K562 (cell line): ENCODE measurements around the gene ADAP1. TPM values are rescaled to one million over a fixed set of nuclear protein-coding genes. Genes with fewer than 3 reads are reported as not detected.

ENCODE experiments used
- ATAC-seq: fragments of 200-7000 bp; cut with Tn5 transposase; 3 replicates; pipeline ENCODE4 v1.9.1; 2020; ENCODE audit warnings: moderate library complexity
- BruUV-seq: library from RNA; stranded (reverse); fragments of 400-500 nt; replicated peaks from 2 replicates; lab custom pipeline; 2021; lab: Mats Ljungman, UMichigan
- CTCF ChIA-PET: fragments of 300-600 bp; formaldehyde crosslinking; extraction: SDS; loops from one replicate; lab custom pipeline; 2021; ENCODE audit warnings: low intra/inter-chr PET ratio; lab: Yijun Ruan, JAX
- POLR2A ChIA-PET: fragments of 300-600, 350-650 bp; sonication (Branson Sonifier 250); formaldehyde crosslinking; extraction: SDS; loops from one replicate; lab custom pipeline; 2021; ENCODE audit warnings: antibody characterized with exemption, inconsistent platforms; lab: Yijun Ruan, JAX
- DNase-seq, 4 experiments: peaks; one replicate each; pipeline versions ENCODE4 v3.0.0 to v3.0.0-alpha.2; 2011 to 2018; ENCODE audit warnings: low spot score in 3 of 4, mixed read lengths in 3 of 4; ENCODE audit errors: extremely low read depth in 1 of 4
- FAIRE-seq: peaks from 2 replicates; lab custom pipeline; 2011; peaks lifted over from hg19 to GRCh38; lab: Jason Lieb, UNC
- H2AFZ ChIP-seq: 2 replicates; pipeline ENCODE4 v1.6.0; 2011; ENCODE audit warnings: low read depth, low read length, control low read depth, inconsistent platforms
- H3K27ac ChIP-seq: fragments of 200-600 bp; 3 replicates; pipeline ENCODE4 v1.8.0; 2011; ENCODE audit warnings: low read depth, mild to moderate bottlenecking, control low read depth, inconsistent platforms, low read length, moderate library complexity, mixed read lengths; ENCODE audit errors: extremely low read depth
- H3K27me3 ChIP-seq, 2 experiments: fragments of 300-600 bp in 1 of 2; 2 replicates in 1 of 2; 3 replicates in 1 of 2; pipeline versions ENCODE4 v1.6.0 to v1.8.0; 2011; ENCODE audit warnings: inconsistent platforms in 2 of 2, low read length in 2 of 2, mild to moderate bottlenecking in 1 of 2, mixed read lengths in 1 of 2, moderate library complexity in 1 of 2; ENCODE audit not compliant: control insufficient read depth in 2 of 2, insufficient read depth in 2 of 2
- H3K36me3 ChIP-seq: fragments of 300-600 bp; 3 replicates; pipeline ENCODE4 v1.8.0; 2011; ENCODE audit warnings: mild to moderate bottlenecking, low read length, inconsistent platforms; ENCODE audit not compliant: control insufficient read depth, insufficient read depth
- H3K4me1 ChIP-seq, 2 experiments: fragments of 200-600 bp in 1 of 2; replicated peaks in 1 of 2; 2 replicates in 1 of 2; 3 replicates in 1 of 2; pipeline versions ENCODE4 v1.5.1 to v1.8.0; 2011; ENCODE audit warnings: inconsistent platforms in 2 of 2, low read length in 2 of 2, mild to moderate bottlenecking in 1 of 2, mixed read lengths in 1 of 2, moderate library complexity in 1 of 2; ENCODE audit not compliant: control insufficient read depth in 2 of 2, insufficient read depth in 2 of 2
- H3K4me2 ChIP-seq: 2 replicates; pipeline ENCODE4 v1.6.1; 2011; ENCODE audit warnings: low read length, control low read depth, inconsistent platforms, mixed read lengths; ENCODE audit not compliant: insufficient read depth
- H3K4me3 ChIP-seq: fragments of 200-600 bp; sonication (generic), shearing (Covaris generic); 2 replicates; pipeline ENCODE4 v1.5.1; 2016; ENCODE audit warnings: control low read depth, inconsistent platforms
- H3K79me2 ChIP-seq: fragments of 200-600 bp; 3 replicates; pipeline ENCODE4 v1.8.0; 2011; ENCODE audit warnings: low read length, inconsistent platforms; ENCODE audit not compliant: control insufficient read depth, insufficient read depth
- H3K9ac ChIP-seq, 2 experiments: 2 replicates each; pipeline versions ENCODE4 v1.6.0 to v1.6.1; 2011; ENCODE audit warnings: low read depth in 2 of 2, low read length in 2 of 2, control low read depth in 1 of 2, inconsistent platforms in 1 of 2, mild to moderate bottlenecking in 1 of 2, mixed read lengths in 1 of 2; ENCODE audit not compliant: insufficient read depth in 1 of 2
- H3K9me1 ChIP-seq: one replicate; pipeline ENCODE4 v1.6.0; 2011; ENCODE audit warnings: inconsistent platforms, mild to moderate bottlenecking, low read length, moderate library complexity; ENCODE audit not compliant: control insufficient read depth, insufficient read depth
- H3K9me3 ChIP-seq: replicated peaks from 2 replicates; pipeline ENCODE4 v1.5.1; 2011; ENCODE audit warnings: low read depth, low read length, inconsistent platforms; ENCODE audit not compliant: control insufficient read depth, insufficient read depth
- H4K20me1 ChIP-seq: replicated peaks from 2 replicates; pipeline ENCODE4 v1.6.1; 2011; ENCODE audit warnings: low read length, inconsistent platforms, mixed read lengths; ENCODE audit not compliant: control insufficient read depth, insufficient read depth
- BDP1 ChIP-seq: IDR thresholded peaks from 3 replicates; pipeline ENCODE4 v1.6.1; 2011; ENCODE audit not compliant: insufficient read length, insufficient read depth
- DPF2 ChIP-seq: fragments of 450-650 bp; IDR thresholded peaks from 2 replicates; pipeline ENCODE4 v1.6.1; 2016
- GATAD2A ChIP-seq: fragments of 450-650 bp; IDR thresholded peaks from 2 replicates; pipeline ENCODE4 v1.6.1; 2017
- HBP1 ChIP-seq: fragments of 450-650 bp; formaldehyde crosslinking; IDR thresholded peaks from 2 replicates; pipeline ENCODE4 v1.4.0; 2022; ENCODE audit warnings: missing genetic modification characterization
- MAZ ChIP-seq, 2 experiments: fragments of 450-650 bp in 1 of 2; sonication (generic) in 1 of 2; formaldehyde crosslinking; IDR thresholded peaks in 1 of 2; conservative IDR thresholded peaks in 1 of 2; 2 replicates each; pipeline versions ENCODE4 v1.4.0 to v1.5.0; 2020; ENCODE audit warnings: mild to moderate bottlenecking in 1 of 2, missing genetic modification reagents in 1 of 2
- NFE2L1 ChIP-seq: fragments of 450-650 bp; IDR thresholded peaks from 2 replicates; pipeline ENCODE4 v1.6.1; 2016; ENCODE audit warnings: missing genetic modification characterization, low read depth, mild to moderate bottlenecking, missing compliant biosample characterization, moderate library complexity, borderline replicate concordance
- NKRF ChIP-seq: fragments of 450-650 bp; IDR thresholded peaks from 2 replicates; pipeline ENCODE4 v1.6.1; 2016; ENCODE audit warnings: borderline replicate concordance
- RNF2 ChIP-seq: sonication (generic); IDR thresholded peaks from 2 replicates; pipeline ENCODE4 v1.6.1; 2016
- SAP30 ChIP-seq: fragments of 200-600 bp; sonication (generic); IDR thresholded peaks from 2 replicates; pipeline ENCODE4 v1.6.1; 2012; ENCODE audit warnings: borderline replicate concordance, low read depth, mild to moderate bottlenecking, moderate library complexity, low read length, control low read depth, inconsistent platforms; ENCODE audit not compliant: insufficient read depth, poor library complexity, severe bottlenecking
- TEAD1 ChIP-seq, 2 experiments: fragments of 450-650 bp in 1 of 2; sonication (generic) in 1 of 2; formaldehyde crosslinking; IDR thresholded peaks; 2 replicates each; pipeline versions ENCODE4 v1.4.0 to v1.8.0; 2020 to 2022; ENCODE audit warnings: mild to moderate bottlenecking in 2 of 2, missing genetic modification reagents in 1 of 2
- ZBTB17 ChIP-seq: fragments of 450-650 bp; formaldehyde crosslinking; IDR thresholded peaks from 2 replicates; pipeline ENCODE4 v1.4.0; 2020; ENCODE audit warnings: mild to moderate bottlenecking
- ZNF785 ChIP-seq: fragments of 250-450 bp; sonication (Bioruptor Pico); IDR thresholded peaks from 2 replicates; pipeline ENCODE4 v1.4.0; 2020; ENCODE audit warnings: mild to moderate bottlenecking
- WGBS: fragments of 100-300 bp; shearing (Covaris generic); methylation state at CpG from one replicate; pipeline ENCODE4 v1.1.6; 2016; ENCODE audit warnings: low coverage, mixed read lengths; ENCODE audit not compliant: insufficient coverage; ENCODE audit errors: missing lambda C conversion rate; 5-methylcytosine and 5-hydroxymethylcytosine counted together
- in situ Hi-C: fragments of 300-500 bp; cut with MboI; formaldehyde crosslinking; loops from 4 replicates; pipeline ENCODE4 v1.15.0; 2018; ENCODE audit warnings: inconsistent platforms, mixed read lengths
- intact Hi-C: fragments of 100-400 bp; cut with micrococcal nuclease; formaldehyde crosslinking; loops from 2 replicates; pipeline ENCODE4 v1.14.2; 2022
- polyA plus RNA-seq, 8 experiments: library from polyadenylated mRNA; depleted of rRNA in 4 of 8; stranded (reverse) in 5 of 8; unstranded in 3 of 8; fragments of >200 nt; fragmentation: Nextera tagmentation in 2 of 8; fragmentation: Illumina TruSeq in 1 of 8; extraction: Ambion mirVana in 2 of 8; extraction: Trizol in 1 of 8; gene quantifications; 2 replicates each; pipeline versions ENCODE4 v1.2.1 to v1.2.3, GENCODE V29; 2011 to 2014; ENCODE audit warnings: inconsistent platforms in 1 of 8, missing spikeins in 1 of 8
- total RNA-seq, 7 experiments: library from RNA; depleted of rRNA in 6 of 7; stranded (reverse); fragments of >200 nt in 6 of 7; fragmentation: Illumina TruSeq in 2 of 7; extraction: Trizol in 2 of 7; gene quantifications; 2 replicates each; pipeline versions ENCODE4 v1.2.1 to v1.2.3, GENCODE V29; 2011 to 2021; ENCODE audit warnings: low replicate concordance in 1 of 7
- TF ChIP-seq, protein P1 (sequence below), 2 experiments: fragments of 450-650 bp; IDR thresholded peaks; 2 replicates each; pipeline ENCODE4 v1.6.1; 2016
- TF ChIP-seq, protein P2 (sequence below): fragments of 450-650 bp; IDR thresholded peaks from 2 replicates; pipeline ENCODE4 v1.6.1; 2016; ENCODE audit warnings: antibody characterized with exemption

The ADAP1 gene
- total and polyA plus RNA-seq, 9 of the 15 experiments (the other 6 are each of a cell fraction or from before 2014, with no cell fraction given) = 0.27 to 1.4 (median 0.52) TPM; not detected in 3

DNA sequence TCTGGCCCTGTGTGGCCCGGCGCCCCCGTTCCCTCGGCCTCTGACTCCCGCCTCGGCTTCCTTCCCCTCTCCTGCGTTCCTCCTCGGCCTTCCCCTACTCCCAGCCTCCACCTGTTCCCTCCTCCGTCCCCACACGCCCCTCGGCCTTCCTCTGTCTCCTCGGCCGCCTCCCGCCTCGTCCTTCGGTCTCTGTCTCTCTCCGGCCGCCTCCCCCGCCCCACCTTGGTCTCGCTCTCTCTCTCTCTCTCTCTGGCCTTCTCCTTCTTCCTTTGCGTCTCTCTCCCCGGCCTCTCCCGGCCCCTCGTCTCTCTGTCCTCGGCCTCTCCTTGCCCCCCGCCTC lies 77.5 kb downstream of the ADAP1 start:
- Histone ChIP-seq H3K27me3 (no peaks in the 10 kb centered on the region), H3K4me3 (peak overlapping the region; percentile 92), H3K4me2 (peak overlapping the region; percentile 94; the same call in 1 of the 2 replicates), H3K9me3 (peaks cover 2% of the 10 kb centered on the region; the same call in 1 of the 2 replicates), H3K9me1 (no peaks in the 10 kb centered on the region), H3K79me2 (peaks cover 59% of the 10 kb centered on the region), H3K36me3 (peaks cover 62% of the 10 kb centered on the region), H2AFZ (peak overlapping the region; percentile 52), H3K4me1 (peaks cover 33 to 34% of the 10 kb centered on the region in 2 experiments), H3K9ac (peak overlapping the region; percentile 88 to 94), H3K27ac (peak overlapping the region; percentile 93), H4K20me1 (peaks cover 23% of the 10 kb centered on the region)
- intact Hi-C loops (no loop called here), in situ Hi-C loops (no loop called here)
- ChIA-PET POLR2A (interaction anchor here (1.0 kb wide), 2 partner anchors 19 to 25 kb away, joined by 3 to 5 read pairs; no protein-coding TSS in a partner anchor), CTCF (interaction anchor here (0.6 kb wide), 1 partner anchor 549 kb away, joined by 3 read pairs; no protein-coding TSS in a partner anchor)
- 0% methylated on average over 3 of the region's 26 CpGs for WGBS
- no TSS peak for BruUV-seq
- DNase-seq (no peak), ATAC-seq (peak; percentile 57), FAIRE-seq (no peak)
- TF ChIP-seq DPF2 (peak; percentile 39; the same call in 1 of the 2 replicates), MAZ (CRISPR knock-in tag; conservative IDR thresholded peaks at IDR 0.05 in 1 of 2, IDR thresholded peaks at IDR 0.05 in 1 of 2) (peak; percentile 5 to 40; a peak in 2 of 4 replicates), GATAD2A (no peak), ZBTB17 (CRISPR knock-in tag) (0 out of 2 replicates have a peak, but pooled peaks have one; percentile 0), SAP30 (peak; percentile 64), RNF2 (no peak), BDP1 (no peak), TEAD1 (CRISPR knock-in tag; IDR thresholded peaks at IDR 0.05) (no peak), ZNF785 (no peak), HBP1 (CRISPR knock-in tag) (peak; percentile 94), NKRF (peak; percentile 75), NFE2L1 (tag) (no peak)
- TF ChIP-seq, protein P1, sequence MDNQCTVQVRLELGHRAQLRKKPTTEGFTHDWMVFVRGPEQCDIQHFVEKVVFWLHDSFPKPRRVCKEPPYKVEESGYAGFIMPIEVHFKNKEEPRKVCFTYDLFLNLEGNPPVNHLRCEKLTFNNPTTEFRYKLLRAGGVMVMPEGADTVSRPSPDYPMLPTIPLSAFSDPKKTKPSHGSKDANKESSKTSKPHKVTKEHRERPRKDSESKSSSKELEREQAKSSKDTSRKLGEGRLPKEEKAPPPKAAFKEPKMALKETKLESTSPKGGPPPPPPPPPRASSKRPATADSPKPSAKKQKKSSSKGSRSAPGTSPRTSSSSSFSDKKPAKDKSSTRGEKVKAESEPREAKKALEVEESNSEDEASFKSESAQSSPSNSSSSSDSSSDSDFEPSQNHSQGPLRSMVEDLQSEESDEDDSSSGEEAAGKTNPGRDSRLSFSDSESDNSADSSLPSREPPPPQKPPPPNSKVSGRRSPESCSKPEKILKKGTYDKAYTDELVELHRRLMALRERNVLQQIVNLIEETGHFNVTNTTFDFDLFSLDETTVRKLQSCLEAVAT (IDR thresholded peaks at IDR 0.05) = peak; percentile 71 to 77; a peak in 3 of 4 replicates
- TF ChIP-seq, protein P2, sequence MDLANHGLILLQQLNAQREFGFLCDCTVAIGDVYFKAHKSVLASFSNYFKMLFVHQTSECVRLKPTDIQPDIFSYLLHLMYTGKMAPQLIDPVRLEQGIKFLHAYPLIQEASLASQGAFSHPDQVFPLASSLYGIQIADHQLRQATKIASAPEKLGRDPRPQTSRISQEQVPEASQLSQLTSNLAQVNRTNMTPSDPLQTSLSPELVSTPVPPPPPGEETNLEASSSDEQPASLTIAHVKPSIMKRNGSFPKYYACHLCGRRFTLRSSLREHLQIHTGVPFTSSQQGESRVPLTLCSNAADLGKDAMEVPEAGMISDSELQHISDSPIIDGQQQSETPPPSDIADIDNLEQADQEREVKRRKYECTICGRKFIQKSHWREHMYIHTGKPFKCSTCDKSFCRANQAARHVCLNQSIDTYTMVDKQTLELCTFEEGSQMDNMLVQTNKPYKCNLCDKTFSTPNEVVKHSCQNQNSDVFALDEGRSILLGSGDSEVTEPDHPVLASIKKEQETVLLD = peak; percentile 25; the same call in 1 of the 2 replicates
